HG03064 (cell line): ENCODE measurements around the gene PEF1.

ENCODE experiments used
- ATAC-seq: cut with Tn5 transposase; IDR thresholded peaks from one replicate; pipeline ENCODE4 v1.9.1; 2021; ENCODE audit warnings: low read depth; ENCODE audit not compliant: unreplicated experiment

Gene PEF1

GRCh38 chr1:31671561-31672201 is 27.0 kb upstream of the PEF1 start:
- no peak for ATAC-seq

- no peak for ATAC-seq
These were observed 26.5 kb upstream of the PEF1 start for GRCh38 chr1:31671147-31671546.

- ATAC-seq = no peak
These were observed 25.9 kb upstream of the PEF1 start for GRCh38 chr1:31670593-31670964.

GRCh38 chr1:31669786-31670592 is 25.3 kb upstream of the PEF1 start:
- ATAC-seq = no peak

- ATAC-seq = no peak
These were observed 24.7 kb upstream of the PEF1 start for GRCh38 chr1:31669433-31669785.

- no peak for ATAC-seq
These were observed 23.7 kb upstream of the PEF1 start for GRCh38 chr1:31668303-31668883.

GRCh38 chr1:31667065-31667785 is 22.5 kb upstream of the PEF1 start:
- no peak for ATAC-seq

- no peak for ATAC-seq
These were observed 21.7 kb upstream of the PEF1 start for GRCh38 chr1:31666263-31666963.

GRCh38 chr1:31665234-31665878 is 20.7 kb upstream of the PEF1 start:
- no peak for ATAC-seq

- ATAC-seq = no peak
These were observed 19.9 kb upstream of the PEF1 start for GRCh38 chr1:31664528-31664927.

- no peak for ATAC-seq
These were observed 19.2 kb upstream of the PEF1 start for GRCh38 chr1:31663622-31664452.

- ATAC-seq = no peak
These were observed 17.8 kb upstream of the PEF1 start for GRCh38 chr1:31662463-31662862.

GRCh38 chr1:31661856-31662255 is 17.2 kb upstream of the PEF1 start:
- ATAC-seq = no peak

- no peak for ATAC-seq
These were observed 16.3 kb upstream of the PEF1 start for GRCh38 chr1:31660871-31661455.

GRCh38 chr1:31659889-31660288 is 15.2 kb upstream of the PEF1 start:
- no peak for ATAC-seq

GRCh38 chr1:31658721-31659120 is 14.0 kb upstream of the PEF1 start:
- ATAC-seq = no peak

GRCh38 chr1:31657972-31658510 is 13.4 kb upstream of the PEF1 start:
- no peak for ATAC-seq

GRCh38 chr1:31657020-31657804 is 12.5 kb upstream of the PEF1 start:
- ATAC-seq = no peak
